ENCODE results near the gene SLIT3.

Gene SLIT3

GRCh38 chr5:168941901-168942300 is 359.0 kb downstream of the SLIT3 start:
- Histone ChIP-seq H3K9me3 (ENCODE audit: insufficient read depth, low read length, severe bottlenecking) (no peaks in the 10 kb centered on the region), H3K9ac (ENCODE audit: low read depth, low read length) (no peak overlapping the region), H3K4me3 (ENCODE audit: low read depth in 1 of 2, low read length in 2 of 2) (no peak overlapping the region), H2AFZ (ENCODE audit: low read depth, low read length) (no peak overlapping the region), H3K4me2 (ENCODE audit: insufficient read depth, low read length) (no peak overlapping the region), H3K27me3 (ENCODE audit: insufficient read depth, low read length, poor library complexity) (no peaks in the 10 kb centered on the region), H3K4me1 (ENCODE audit: insufficient read depth, low read length) (no peaks in the 10 kb centered on the region), H3K27ac (ENCODE audit: low read length) (no peak overlapping the region), H4K20me1 (ENCODE audit: insufficient read depth, low read length) (no peaks in the 10 kb centered on the region), H3K36me3 (ENCODE audit: insufficient read depth, low read length) (no peaks in the 10 kb centered on the region), H3K79me2 (ENCODE audit: insufficient read depth, low read length) (no peaks in the 10 kb centered on the region)
- ATAC-seq (ENCODE audit: insufficient read depth, low read depth) (peak; percentile 48; the same call in 1 of the 3 replicates), DNase-seq (peak; percentile 14)
- no peak for TF ChIP-seq EZH2 (IDR thresholded peaks at IDR 0.05; ENCODE audit: borderline replicate concordance, low read depth, low read length, severe bottlenecking)
- TF ChIP-seq CTCF (IDR thresholded peaks at IDR 0.05; ENCODE audit: borderline replicate concordance, extremely low read depth, low read length, poor library complexity, severe bottlenecking), result no peak

DNA sequence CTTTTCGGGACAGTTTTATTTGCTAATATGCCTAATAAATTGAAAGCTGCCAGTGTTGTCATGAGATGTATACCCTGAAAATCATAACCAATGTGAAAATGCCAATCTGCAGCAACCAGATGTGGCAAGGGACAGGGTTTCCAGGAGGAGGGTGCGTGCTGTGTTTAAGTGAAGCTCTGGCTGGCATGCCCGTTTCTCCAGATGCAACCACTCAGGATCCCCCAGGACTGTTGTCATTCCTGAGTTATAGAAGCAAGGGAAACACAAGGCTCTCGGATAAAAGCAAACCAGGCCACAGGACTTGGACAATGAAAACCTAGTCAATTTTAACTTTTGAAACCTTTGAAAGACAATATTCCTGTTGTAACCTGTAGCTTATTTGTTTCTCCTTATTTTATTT is 360.2 kb downstream of the SLIT3 start:
- no peak overlapping the region for H3K4me2 ChIP-seq (ENCODE audit: insufficient read depth, low read length)
- DNase-seq (no peak), ATAC-seq (ENCODE audit: insufficient read depth, low read depth) (no peak)
- H3K27me3 ChIP-seq (ENCODE audit: insufficient read depth, low read length, poor library complexity), result no peaks in the 10 kb centered on the region
- no peak overlapping the region for H3K9ac ChIP-seq (ENCODE audit: low read depth, low read length)
- H3K36me3 ChIP-seq (ENCODE audit: insufficient read depth, low read length), result no peaks in the 10 kb centered on the region
- H3K27ac ChIP-seq (ENCODE audit: low read length), result no peak overlapping the region
- H4K20me1 ChIP-seq (ENCODE audit: insufficient read depth, low read length), result no peaks in the 10 kb centered on the region
- TF ChIP-seq CTCF (IDR thresholded peaks at IDR 0.05; ENCODE audit: borderline replicate concordance, extremely low read depth, low read length, poor library complexity, severe bottlenecking) (no peak), EZH2 (IDR thresholded peaks at IDR 0.05; ENCODE audit: borderline replicate concordance, low read depth, low read length, severe bottlenecking) (no peak)
- H3K4me3 ChIP-seq (ENCODE audit: low read depth in 1 of 2, low read length in 2 of 2), result no peak overlapping the region
- H3K9me3 ChIP-seq (ENCODE audit: insufficient read depth, low read length, severe bottlenecking), result no peaks in the 10 kb centered on the region
- no peak overlapping the region for H2AFZ ChIP-seq (ENCODE audit: low read depth, low read length)
- H3K79me2 ChIP-seq (ENCODE audit: insufficient read depth, low read length), result no peaks in the 10 kb centered on the region
- H3K4me1 ChIP-seq (ENCODE audit: insufficient read depth, low read length), result no peaks in the 10 kb centered on the region

DNA sequence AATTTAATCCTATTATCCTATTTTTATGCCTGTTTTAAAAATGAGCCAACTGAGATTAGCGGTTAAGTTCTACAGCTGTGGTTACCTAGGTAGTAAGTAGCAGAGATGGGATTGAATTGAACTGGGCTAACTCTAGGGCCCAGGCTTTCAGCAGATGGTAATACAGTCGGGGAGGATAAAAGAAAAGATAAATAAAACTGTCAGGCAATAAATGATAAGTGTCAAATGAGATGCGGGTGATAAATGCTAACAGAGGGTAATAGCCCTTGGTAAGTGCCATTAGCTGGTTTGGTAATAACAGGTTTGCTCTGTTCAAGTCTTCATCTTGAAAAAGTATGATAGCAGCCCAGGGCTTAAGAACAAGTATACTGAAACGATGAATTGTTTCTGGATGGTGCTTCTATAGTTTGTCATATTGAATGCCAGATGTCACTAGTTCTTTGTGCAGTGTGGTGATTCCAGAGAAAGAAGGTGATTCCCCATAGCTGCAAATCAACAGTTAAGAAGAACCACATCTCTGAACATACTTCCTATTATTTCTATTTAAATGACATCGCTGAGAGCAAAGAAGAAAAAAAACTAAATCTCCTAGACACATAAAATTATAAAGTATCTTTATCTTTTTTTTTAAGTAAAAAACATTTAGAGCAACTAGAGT is 360.9 kb downstream of the SLIT3 start:
- no peaks in the 10 kb centered on the region for H4K20me1 ChIP-seq (ENCODE audit: insufficient read depth, low read length)
- H3K4me2 ChIP-seq (ENCODE audit: insufficient read depth, low read length), result no peak overlapping the region
- no peaks in the 10 kb centered on the region for H3K4me1 ChIP-seq (ENCODE audit: insufficient read depth, low read length)
- H3K79me2 ChIP-seq (ENCODE audit: insufficient read depth, low read length), result no peaks in the 10 kb centered on the region
- H2AFZ ChIP-seq (ENCODE audit: low read depth, low read length), result no peak overlapping the region
- no peak overlapping the region for H3K27ac ChIP-seq (ENCODE audit: low read length)
- ATAC-seq (ENCODE audit: insufficient read depth, low read depth) (no peak), DNase-seq (no peak)
- H3K9ac ChIP-seq (ENCODE audit: low read depth, low read length), result no peak overlapping the region
- no peaks in the 10 kb centered on the region for H3K36me3 ChIP-seq (ENCODE audit: insufficient read depth, low read length)
- H3K4me3 ChIP-seq (ENCODE audit: low read depth in 1 of 2, low read length in 2 of 2), result no peak overlapping the region
- TF ChIP-seq EZH2 (IDR thresholded peaks at IDR 0.05; ENCODE audit: borderline replicate concordance, low read depth, low read length, severe bottlenecking), result no peak
- TF ChIP-seq CTCF (IDR thresholded peaks at IDR 0.05; ENCODE audit: borderline replicate concordance, extremely low read depth, low read length, poor library complexity, severe bottlenecking), result no peak
- H3K27me3 ChIP-seq (ENCODE audit: insufficient read depth, low read length, poor library complexity), result no peaks in the 10 kb centered on the region
- H3K9me3 ChIP-seq (ENCODE audit: insufficient read depth, low read length, severe bottlenecking), result no peaks in the 10 kb centered on the region

Measured in DND-41 (cell line).